Naive thymus-derived CD4-positive, alpha-beta T cell (primary cell): ENCODE data around the gene CAPG. TPM values are rescaled to one million over a fixed set of nuclear protein-coding genes. Genes with fewer than 3 reads are reported as not detected.
"Not testable (repeated sequence)": the region's sequence is repeated elsewhere in the genome, so short reads cannot be mapped to it uniquely, and the experiment has no call there.

Experiments used
- ATAC-seq: fragments of 150-1000 bp; cut with Tn5 transposase; 2 replicates; pipeline ENCODE4 v1.10.0; 2021; ENCODE audit warnings: mild to moderate bottlenecking, moderate library complexity
- CTCF ChIA-PET: fragments of 350-600 bp; sonication (Branson Sonifier 250); formaldehyde crosslinking; loops from one replicate; lab custom pipeline; 2021; ENCODE audit warnings: antibody characterized with exemption; lab: Charles Lee
- POLR2A ChIA-PET: fragments of 350-600 bp; sonication (Branson Sonifier 250); formaldehyde crosslinking; loops from one replicate; lab custom pipeline; 2021; ENCODE audit warnings: antibody characterized with exemption, inconsistent platforms; lab: Charles Lee
- DNase-seq, 9 donors: peaks; one replicate each; pipeline versions ENCODE4 v3.0.0 to v3.0.0-alpha.2; 2020 to 2022; ENCODE audit warnings: mixed read lengths in 1 of 9
- H3K27ac ChIP-seq: one replicate; pipeline ENCODE4 v1.7.0; 2013; ENCODE audit warnings: mild to moderate bottlenecking, low read depth, low read length, moderate library complexity
- H3K27me3 ChIP-seq, 2 donors: one replicate each; pipeline ENCODE4 v1.7.0; 2013; ENCODE audit warnings: low read length in 2 of 2, mild to moderate bottlenecking in 2 of 2, moderate library complexity in 2 of 2; ENCODE audit not compliant: control insufficient read depth in 2 of 2, insufficient read depth in 2 of 2
- H3K36me3 ChIP-seq, 3 experiments: 1 replicate in 2 of 3; 2 replicates in 1 of 3; pipeline ENCODE4 v1.7.0; 2013; ENCODE audit warnings: low read length in 3 of 3, mild to moderate bottlenecking in 3 of 3, moderate library complexity in 1 of 3; ENCODE audit not compliant: insufficient read depth in 3 of 3, control insufficient read depth in 2 of 3
- H3K4me1 ChIP-seq, 2 donors: one replicate each; pipeline ENCODE4 v1.7.0; 2013; ENCODE audit warnings: low read length in 2 of 2, mild to moderate bottlenecking in 2 of 2, moderate library complexity in 1 of 2; ENCODE audit not compliant: control insufficient read depth in 2 of 2, insufficient read depth in 2 of 2
- H3K4me3 ChIP-seq: 2 replicates; pipeline ENCODE4 v1.7.0; 2013; ENCODE audit warnings: mild to moderate bottlenecking, low read length
- H3K9me3 ChIP-seq, 3 experiments: 1 replicate in 2 of 3; 2 replicates in 1 of 3; pipeline ENCODE4 v1.7.0; 2013; ENCODE audit warnings: low read length in 3 of 3; ENCODE audit not compliant: control insufficient read depth in 2 of 3
- H3K27ac Mint-ChIP-seq, 9 donors: one replicate each; pipeline ENCODE4 v1.8.0; 2020 to 2022; ENCODE audit warnings: mixed read lengths in 9 of 9, mild to moderate bottlenecking in 8 of 9, moderate library complexity in 5 of 9, inconsistent platforms in 2 of 9
- H3K27me3 Mint-ChIP-seq, 5 donors: one replicate each; pipeline ENCODE4 v1.8.0; 2021 to 2022; ENCODE audit warnings: mixed read lengths in 5 of 5, mild to moderate bottlenecking in 1 of 5
- H3K36me3 Mint-ChIP-seq, 5 donors: one replicate each; pipeline ENCODE4 v1.8.0; 2020 to 2022; ENCODE audit warnings: mixed read lengths in 5 of 5, mild to moderate bottlenecking in 3 of 5, inconsistent platforms in 1 of 5
- H3K4me1 Mint-ChIP-seq, 7 donors: one replicate each; pipeline ENCODE4 v1.8.0; 2020 to 2022; ENCODE audit warnings: mixed read lengths in 7 of 7, mild to moderate bottlenecking in 3 of 7, inconsistent platforms in 1 of 7
- H3K4me3 Mint-ChIP-seq, 10 donors: one replicate each; pipeline ENCODE4 v1.8.0; 2020 to 2022; ENCODE audit warnings: mild to moderate bottlenecking in 10 of 10, mixed read lengths in 10 of 10, moderate library complexity in 6 of 10, inconsistent platforms in 2 of 10
- H3K9me3 Mint-ChIP-seq, 11 donors: one replicate each; pipeline ENCODE4 v1.8.0; 2020 to 2022; ENCODE audit warnings: mixed read lengths in 11 of 11, mild to moderate bottlenecking in 4 of 11, inconsistent platforms in 1 of 11, moderate library complexity in 1 of 11
- intact Hi-C, 2 donors: fragments of 100-400 bp; cut with micrococcal nuclease; formaldehyde crosslinking; loops; one replicate each; pipeline ENCODE4 v1.15.1; 2023
- polyA plus RNA-seq, 2 donors: library from polyadenylated mRNA; unstranded; fragments of 300-500 nt; fragmentation: Illumina TruSeq; gene quantifications; one replicate each; pipeline ENCODE4 v1.2.3, GENCODE V29; 2021
- total RNA-seq, 6 experiments: library from RNA in 5 of 6; stranded (reverse) in 5 of 6; gene quantifications; 1 replicate in 5 of 6; 2 replicates in 1 of 6; pipeline ENCODE4 v1.2.3 and lab custom pipeline; 2021 to 2026

CAPG gene
- total and polyA plus RNA-seq, 7 experiments from 2014 or later, result 12.9 to 265 (median 34.3) TPM

DNA sequence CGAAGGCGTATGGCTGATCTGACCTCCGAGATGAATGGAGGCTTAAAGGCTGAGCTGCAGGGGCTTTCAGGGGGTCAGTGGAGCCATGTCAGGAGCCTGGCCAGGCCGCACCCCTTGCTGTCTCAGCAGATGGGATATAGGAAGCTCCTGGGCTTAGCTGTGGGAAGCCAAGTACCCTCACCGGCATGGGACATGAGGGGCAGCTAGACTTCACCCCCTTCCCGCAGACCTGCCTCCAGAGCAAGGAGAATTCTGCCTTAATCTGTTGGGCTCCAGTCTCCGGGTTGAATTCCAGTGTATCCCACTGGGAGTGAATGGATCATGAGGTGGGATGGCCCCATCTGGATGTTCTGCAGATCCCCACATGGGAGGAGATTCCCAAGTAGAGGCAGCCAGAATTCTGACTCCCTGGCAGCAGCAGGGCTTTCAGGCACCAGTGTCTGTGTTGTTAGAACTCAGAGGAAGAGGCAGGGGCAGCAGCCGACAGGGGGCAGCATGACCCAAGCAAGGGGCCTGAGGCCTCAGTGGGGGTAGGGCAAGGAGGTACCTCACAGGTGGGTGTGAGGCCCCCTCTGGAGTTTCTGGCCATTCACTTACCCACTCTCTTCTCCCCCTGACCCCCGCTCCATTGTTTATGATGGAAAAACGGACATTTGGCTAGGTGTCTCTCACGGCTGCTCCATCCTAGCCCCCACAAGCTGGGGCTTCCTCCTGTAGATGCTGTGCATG is 19.1 kb downstream of the CAPG start:
- DNase-seq (peak; percentile 52 to 79 (median 71)), ATAC-seq (peak; percentile 76)
- ChIA-PET CTCF (interaction anchor here (1.0 to 11.5 kb wide), 8 partner anchors 10 to 317 kb away, joined by 3 to 90 read pairs (median 4); partner anchors contain the start of gene SH2D6), POLR2A (interaction anchor here (1.5 kb wide), 1 partner anchor 29 kb away, joined by 5 read pairs; no protein-coding TSS in a partner anchor)
- Histone ChIP-seq H3K4me1 (peaks cover 0 to 11% of the 10 kb centered on the region in 2 donors), H3K4me3 (no peak overlapping the region), H3K27ac (no peak overlapping the region), H3K36me3 (peaks cover 0 to 45% (median 5%) of the 10 kb centered on the region in 3 experiments), H3K27me3 (no peaks in the 10 kb centered on the region), H3K9me3 (no peaks in the 10 kb centered on the region)
- Mint-ChIP-seq H3K4me3 (no peak overlapping the region), H3K27me3 (no peaks in the 10 kb centered on the region), H3K9me3 (no peaks in the 10 kb centered on the region), H3K36me3 (peaks cover 0 to 23% (median 4%) of the 10 kb centered on the region in 5 donors), H3K4me1 (peaks cover 5 to 27% (median 15%) of the 10 kb centered on the region in 7 donors), H3K27ac (peak overlapping the region in 5 of 9 donors; percentile 9 to 65 (median 38))
- intact Hi-C loops, result loop anchor here (1.0 to 5.0 kb wide), 7 partner anchors 18 to 316 kb away; partner anchors contain the start of genes ELMOD3 (in 1 of the 2), MAT2A (in 1 of the 2), RETSAT (in 1 of the 2) and USP39 (in 1 of the 2)

DNA sequence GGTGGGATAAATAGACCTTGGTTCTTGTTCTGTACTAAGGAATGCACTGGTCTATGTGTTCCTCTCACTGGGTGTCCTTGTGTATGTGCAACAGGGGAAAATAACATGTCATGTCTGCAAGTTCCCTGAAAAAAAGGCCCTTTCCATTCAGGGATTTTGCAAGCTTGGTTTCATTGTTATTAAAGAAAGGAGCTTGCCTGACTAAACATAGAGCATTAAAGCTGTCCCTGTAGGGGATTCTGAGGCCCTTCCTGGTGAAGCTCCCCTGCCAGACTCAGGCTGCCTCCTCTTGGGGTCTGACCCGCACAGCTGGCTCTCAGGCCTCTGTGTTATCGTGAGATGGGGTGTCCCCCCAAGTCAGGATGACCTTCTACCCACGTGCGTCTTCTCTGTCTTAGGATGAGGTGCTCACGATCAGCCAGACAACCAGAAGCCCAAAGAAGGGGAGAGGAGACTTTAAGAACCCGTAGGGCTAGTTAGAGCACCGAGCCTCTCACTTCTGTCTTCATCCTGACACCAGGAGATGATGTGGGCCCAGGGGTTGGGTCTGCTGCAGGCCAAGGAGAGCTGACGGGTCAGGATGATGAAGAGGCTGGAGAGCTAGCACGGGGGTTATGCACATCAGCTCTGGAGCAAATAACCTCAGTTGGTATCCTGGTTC is 21.2 kb downstream of the CAPG start:
- intact Hi-C loops, result no loop called here
- H3K4me3 Mint-ChIP-seq, result no peak overlapping the region

DNA sequence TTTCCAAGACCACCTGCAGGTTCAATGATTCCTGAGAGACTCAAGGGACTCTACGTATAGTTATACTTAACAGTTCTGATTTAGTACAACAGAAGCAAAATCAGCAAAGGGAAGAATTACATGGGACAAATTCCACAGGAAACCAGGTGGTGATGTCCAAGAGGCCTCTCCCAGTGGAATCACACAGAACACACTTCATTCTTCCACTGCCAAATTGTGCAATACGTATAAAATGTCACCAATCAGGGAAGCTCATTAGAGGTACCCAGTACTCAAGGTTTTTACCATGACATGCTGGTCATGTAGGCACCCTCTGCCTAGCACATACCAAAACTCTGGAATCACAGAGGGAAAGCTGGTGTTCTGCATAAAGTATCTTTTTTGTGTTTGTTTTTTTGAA is 22.4 kb downstream of the CAPG start:
- no peak overlapping the region for H3K4me3 Mint-ChIP-seq
- H3K36me3 ChIP-seq, result peaks cover 0 to 40% (median 5%) of the 10 kb centered on the region in 3 experiments
- no peak for ATAC-seq

More for the DNA sequence above, 21.2 kb downstream of the CAPG start:
- Mint-ChIP-seq H3K9me3 (no peaks in the 10 kb centered on the region), H3K27me3 (no peaks in the 10 kb centered on the region), H3K4me1 (peaks cover 5 to 25% (median 15%) of the 10 kb centered on the region in 7 donors), H3K27ac (no peak overlapping the region), H3K36me3 (peaks cover 0 to 35% (median 12%) of the 10 kb centered on the region in 5 donors)
- no peaks in the 10 kb centered on the region for H3K9me3 ChIP-seq
- H3K27me3 ChIP-seq, result no peaks in the 10 kb centered on the region
- no peak for ATAC-seq
- peaks cover 0 to 11% of the 10 kb centered on the region in 2 donors for H3K4me1 ChIP-seq
- no peak overlapping the region for H3K4me3 ChIP-seq
- no peak for DNase-seq
- peaks cover 0 to 41% (median 5%) of the 10 kb centered on the region in 3 experiments for H3K36me3 ChIP-seq
- POLR2A ChIA-PET, result interaction anchor here (0.8 to 1.5 kb wide), 4 partner anchors 16 to 196 kb away, joined by 3 to 5 read pairs (median 4); partner anchors contain the start of genes ELMOD3, RETSAT and TGOLN2
- no peak overlapping the region for H3K27ac ChIP-seq
- CTCF ChIA-PET, result interaction anchor here (0.5 to 11.5 kb wide), 4 partner anchors 18 to 251 kb away, joined by 3 to 90 read pairs (median 4); no protein-coding TSS in a partner anchor

DNA sequence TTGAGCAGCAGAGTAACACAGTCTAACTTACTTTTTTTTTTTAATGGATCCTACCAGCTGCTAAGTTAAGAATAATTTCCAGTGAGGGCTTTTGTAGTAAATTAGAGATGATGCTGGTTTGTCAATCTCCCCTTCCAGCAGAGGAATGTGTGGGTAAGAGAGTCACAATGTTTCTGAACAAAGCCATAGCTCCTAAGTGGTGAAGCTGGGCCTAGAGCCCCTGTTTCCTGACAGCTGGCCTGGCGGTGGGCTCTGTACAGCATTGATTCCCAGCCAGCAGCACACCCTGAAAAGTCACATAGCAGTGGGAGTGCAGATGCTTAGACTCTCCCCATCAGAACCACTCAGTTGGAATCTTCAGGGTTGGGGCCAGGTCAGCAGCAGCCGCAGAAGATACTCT is 24.4 kb downstream of the CAPG start:
- Histone ChIP-seq H3K4me3 (no peak overlapping the region), H3K27ac (no peak overlapping the region), H3K27me3 (no peaks in the 10 kb centered on the region), H3K9me3 (no peaks in the 10 kb centered on the region), H3K4me1 (no peaks in the 10 kb centered on the region), H3K36me3 (peaks cover 0 to 37% (median 5%) of the 10 kb centered on the region in 3 experiments)
- intact Hi-C loops, result no loop called here
- peaks cover 0 to 3% (median 0%) of the 10 kb centered on the region in 7 donors for H3K4me1 Mint-ChIP-seq
- H3K36me3 Mint-ChIP-seq, result peaks cover 0 to 37% (median 18%) of the 10 kb centered on the region in 5 donors
- ChIA-PET POLR2A (no interaction called here), CTCF (interaction anchor here (11.5 kb wide), 1 partner anchor 167 kb away, joined by 90 read pairs; no protein-coding TSS in a partner anchor)
- H3K27ac Mint-ChIP-seq, result peak overlapping the region in 7 of 9 donors; percentile 14 to 53 (median 49)
- ATAC-seq (no peak), DNase-seq (no peak)
- no peaks in the 10 kb centered on the region for H3K27me3 Mint-ChIP-seq
- no peak overlapping the region for H3K4me3 Mint-ChIP-seq
- no peaks in the 10 kb centered on the region for H3K9me3 Mint-ChIP-seq

More for the DNA sequence above, 22.4 kb downstream of the CAPG start:
- peaks cover 5 to 15% (median 10%) of the 10 kb centered on the region in 7 donors for H3K4me1 Mint-ChIP-seq
- H3K9me3 ChIP-seq, result no peaks in the 10 kb centered on the region
- H3K27ac Mint-ChIP-seq, result no peak overlapping the region
- CTCF ChIA-PET, result interaction anchor here (0.6 to 11.5 kb wide), 4 partner anchors 36 to 326 kb away, joined by 3 to 90 read pairs (median 4); no protein-coding TSS in a partner anchor
- H3K4me3 ChIP-seq, result no peak overlapping the region
- no peak overlapping the region for H3K27ac ChIP-seq
- no peaks in the 10 kb centered on the region for H3K9me3 Mint-ChIP-seq
- POLR2A ChIA-PET, result interaction anchor here (0.7 to 1.5 kb wide), 2 partner anchors 33 to 49 kb away, joined by 3 to 5 read pairs; partner anchors contain the start of genes ELMOD3 and RETSAT
- no peaks in the 10 kb centered on the region for H3K27me3 ChIP-seq
- DNase-seq, result no peak
- H3K36me3 Mint-ChIP-seq, result peaks cover 0 to 37% (median 12%) of the 10 kb centered on the region in 5 donors
- peaks cover 0 to 11% of the 10 kb centered on the region in 2 donors for H3K4me1 ChIP-seq
- intact Hi-C loops, result no loop called here
- H3K27me3 Mint-ChIP-seq, result no peaks in the 10 kb centered on the region

DNA sequence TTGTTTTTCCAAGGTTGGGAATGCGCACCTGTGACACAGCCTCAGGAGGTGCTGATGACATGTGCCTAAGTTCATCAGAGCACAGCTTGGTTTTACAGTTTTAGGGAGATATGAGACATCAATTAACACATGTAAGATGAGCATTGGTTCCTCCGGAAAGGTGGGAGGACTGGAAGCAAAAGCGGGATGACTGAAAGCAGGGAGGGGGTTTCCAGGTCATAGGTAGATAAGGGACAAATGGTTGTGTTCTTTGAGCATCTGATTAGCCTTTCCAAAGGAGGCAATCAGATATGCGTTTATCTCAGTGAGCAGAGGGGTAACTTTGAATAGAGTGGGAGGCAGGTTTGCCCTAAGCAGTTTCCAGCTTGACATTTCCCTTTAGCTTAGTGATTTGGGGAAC is 26.3 kb downstream of the CAPG start:
- H3K36me3 Mint-ChIP-seq, result peaks cover 7 to 41% (median 26%) of the 10 kb centered on the region in 5 donors
- POLR2A ChIA-PET, result no interaction called here
- H3K9me3 ChIP-seq, result no peaks in the 10 kb centered on the region
- no peak overlapping the region for H3K4me3 ChIP-seq
- intact Hi-C loops, result no loop called here
- H3K36me3 ChIP-seq, result peaks cover 0 to 28% (median 2%) of the 10 kb centered on the region in 3 experiments
- H3K27me3 Mint-ChIP-seq, result no peaks in the 10 kb centered on the region
- H3K4me1 Mint-ChIP-seq, result peaks cover 0 to 3% (median 0%) of the 10 kb centered on the region in 7 donors
- no peak overlapping the region for H3K4me3 Mint-ChIP-seq
- CTCF ChIA-PET, result interaction anchor here (1.4 to 11.5 kb wide), 2 partner anchors 35 to 169 kb away, joined by 3 to 90 read pairs; no protein-coding TSS in a partner anchor
- no peaks in the 10 kb centered on the region for H3K27me3 ChIP-seq
- H3K27ac ChIP-seq, result no peak overlapping the region
- H3K4me1 ChIP-seq, result no peaks in the 10 kb centered on the region
- H3K27ac Mint-ChIP-seq, result peak overlapping the region in 1 of 9 donors; percentile 16
- DNase-seq (no peak), ATAC-seq (no peak)
- H3K9me3 Mint-ChIP-seq, result peaks cover 0 to 9% (median 0%) of the 10 kb centered on the region in 11 donors

DNA sequence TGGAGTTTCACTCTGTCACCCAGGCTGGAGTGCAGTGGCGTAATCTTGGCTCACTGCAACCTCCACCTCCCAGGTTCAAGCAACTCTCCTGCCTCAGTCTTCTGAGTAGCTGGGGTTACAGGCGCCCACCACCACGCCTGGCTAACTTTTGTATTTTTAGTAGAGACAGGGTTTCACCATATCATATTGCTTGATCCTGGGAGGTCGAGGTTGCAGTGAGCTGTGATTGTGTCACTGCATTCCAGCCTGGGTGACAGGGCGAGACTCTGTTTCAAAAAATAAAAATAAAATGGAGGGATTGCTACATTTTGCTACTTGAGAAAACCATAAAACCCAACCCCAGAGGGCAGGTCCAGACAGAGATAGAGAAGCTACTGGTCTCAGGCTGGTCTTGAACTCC is 27.0 kb downstream of the CAPG start:
- peaks cover 0 to 28% (median 0%) of the 10 kb centered on the region in 3 experiments for H3K36me3 ChIP-seq
- H3K4me1 ChIP-seq, ATAC-seq, H3K4me1 Mint-ChIP-seq, intact Hi-C loops, DNase-seq, H3K27me3 Mint-ChIP-seq, H3K27ac ChIP-seq, H3K27me3 ChIP-seq, H3K4me3 Mint-ChIP-seq, H3K4me3 ChIP-seq, H3K9me3 ChIP-seq: not testable (repeated sequence)
- Mint-ChIP-seq H3K27ac (peak overlapping the region in 1 of 9 donors; percentile 22), H3K36me3 (peaks cover 14 to 47% (median 33%) of the 10 kb centered on the region in 5 donors), H3K9me3 (peaks cover 0 to 16% (median 2%) of the 10 kb centered on the region in 11 donors)
- ChIA-PET CTCF (interaction anchor here (0.8 to 1.4 kb wide), 2 partner anchors 36 to 256 kb away, joined by 3 to 4 read pairs; no protein-coding TSS in a partner anchor), POLR2A (interaction anchor here (0.6 kb wide), 1 partner anchor 194 kb away, joined by 3 read pairs; the partner anchor contains the start of gene VAMP8)
